ENCODE results near the gene ATG101.

GRCh38 chr12:52085682-52086180, 16.0 kb downstream of the ATG101 start:
- no peak for TF ChIP-seq CTCF (conservative IDR thresholded peaks at IDR 0.05)
- no peak for TF ChIP-seq EZH2 (IDR thresholded peaks at IDR 0.05; ENCODE audit: low read depth)

Measured in PC-9 (cell line).